CD4-positive, alpha-beta T cell treated with Interleukin-17A for 1 hour (primary cell): ENCODE results near the gene OPCML.

Experiments used
- DNase-seq: peaks from one replicate; pipeline ENCODE4 v3.0.0-alpha.2; 2020

Gene OPCML

GRCh38 chr11:133531971-133532651 lies at the start of gene OPCML:
TSS of gene OPCML (minus strand) at chr11:133532501.
- no peak for DNase-seq

- DNase-seq = no peak
These were observed 48.8 kb upstream of the OPCML start for GRCh38 chr11:133581091-133581490.

- no peak for DNase-seq
These were observed 47.1 kb upstream of the OPCML start for GRCh38 chr11:133579165-133580031.

- no peak for DNase-seq
These were observed 45.1 kb upstream of the OPCML start for GRCh38 chr11:133577403-133577802.

- no peak for DNase-seq
These were observed 44.0 kb upstream of the OPCML start for GRCh38 chr11:133576351-133576750.

- DNase-seq = no peak
These were observed 40.8 kb upstream of the OPCML start for GRCh38 chr11:133573081-133573480.

GRCh38 chr11:133570376-133570775 lies 38.1 kb upstream of the OPCML start:
- DNase-seq = no peak

GRCh38 chr11:133563505-133564025 lies 31.3 kb upstream of the OPCML start:
- DNase-seq = no peak

GRCh38 chr11:133560472-133560855 lies 28.2 kb upstream of the OPCML start:
- DNase-seq = no peak

- DNase-seq = no peak
These were observed 27.7 kb upstream of the OPCML start for GRCh38 chr11:133559833-133560471.

GRCh38 chr11:133559382-133559781 lies 27.1 kb upstream of the OPCML start:
- DNase-seq = no peak

GRCh38 chr11:133555034-133555433 lies 22.7 kb upstream of the OPCML start:
- DNase-seq = no peak

- no peak for DNase-seq
These were observed 21.8 kb upstream of the OPCML start for GRCh38 chr11:133553885-133554740.

- no peak for DNase-seq
These were observed 20.6 kb upstream of the OPCML start for GRCh38 chr11:133552938-133553337.

GRCh38 chr11:133551064-133551463 lies 18.8 kb upstream of the OPCML start:
- DNase-seq = no peak

- DNase-seq = no peak
These were observed 17.5 kb upstream of the OPCML start for GRCh38 chr11:133549826-133550225.

GRCh38 chr11:133548641-133549040 lies 16.3 kb upstream of the OPCML start:
- DNase-seq = no peak

- DNase-seq = no peak
These were observed 15.7 kb upstream of the OPCML start for GRCh38 chr11:133547808-133548494.

- DNase-seq = no peak
These were observed 13.0 kb upstream of the OPCML start for GRCh38 chr11:133545199-133545803.

- no peak for DNase-seq
These were observed 9.4 kb upstream of the OPCML start for GRCh38 chr11:133541720-133542095.

- DNase-seq = no peak
These were observed 8.9 kb upstream of the OPCML start for GRCh38 chr11:133541021-133541719.
